ENCODE data around the gene FUOM.

FUOM gene

DNA sequence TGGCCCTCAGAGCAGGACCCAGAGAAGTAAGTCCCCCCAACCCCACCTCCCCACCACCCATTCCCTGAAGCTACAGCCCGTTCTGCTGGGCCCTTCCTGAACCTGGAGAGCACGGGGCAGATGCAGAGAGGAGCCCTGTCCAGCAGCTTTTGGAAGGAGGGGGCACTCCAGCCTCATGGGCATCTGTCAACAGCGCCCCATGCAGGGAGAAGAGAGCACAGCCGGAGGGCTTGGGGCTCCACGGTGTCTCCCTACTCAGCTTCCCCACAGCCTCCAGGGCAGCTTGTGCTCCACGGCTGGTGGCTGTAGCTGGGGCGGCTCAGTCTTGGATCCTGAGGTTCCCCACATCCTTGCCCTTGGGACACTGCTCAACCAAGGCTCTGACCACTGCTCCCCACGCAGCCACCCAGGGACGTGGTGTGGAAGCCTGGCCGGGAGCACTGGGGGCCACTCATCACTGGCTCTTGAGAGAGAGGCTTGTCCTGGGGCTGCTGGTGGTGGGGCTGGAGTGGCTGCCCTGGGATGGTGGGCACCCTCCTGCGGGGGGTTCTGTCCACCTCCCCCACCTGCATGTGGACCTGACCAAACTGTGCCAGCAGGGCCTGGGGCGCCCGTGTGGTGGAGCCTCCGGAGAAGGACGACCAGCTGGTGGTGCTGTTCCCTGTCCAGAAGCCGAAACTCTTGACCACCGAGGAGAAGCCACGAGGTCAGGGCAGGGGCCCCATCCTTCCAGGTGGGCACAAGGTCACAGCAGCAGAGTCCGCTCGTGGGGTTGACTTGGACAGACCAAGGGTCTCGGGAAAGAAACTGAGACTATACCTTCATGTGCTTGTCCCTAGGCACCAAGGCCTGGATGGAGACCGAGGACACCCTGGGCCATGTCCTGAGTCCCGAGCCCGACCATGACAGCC lies 6.2 kb downstream of the FUOM start:
- DNase-seq (ENCODE audit: low read depth in 2 of 2), result no peak

DNA sequence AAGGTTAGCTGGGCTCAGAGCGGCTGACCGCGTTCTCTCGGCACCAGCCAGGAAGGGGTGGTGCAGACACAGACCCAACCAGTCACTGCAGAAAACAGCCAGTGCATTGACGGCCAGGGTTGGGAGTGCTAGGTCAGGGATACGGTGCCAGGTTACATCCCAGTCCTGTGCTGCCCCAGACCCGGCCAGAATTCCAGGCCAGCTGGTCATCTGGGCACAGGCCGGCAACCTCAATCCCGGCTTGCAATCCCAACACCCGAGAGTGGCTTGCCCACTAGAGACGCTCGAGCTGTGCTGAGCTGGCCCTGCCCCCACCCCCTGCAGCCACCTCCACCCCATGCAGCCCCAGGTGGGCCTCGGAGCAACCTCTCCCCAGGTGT lies 6.9 kb downstream of the FUOM start:
- DNase-seq (ENCODE audit: low read depth in 2 of 2), result no peak

DNA sequence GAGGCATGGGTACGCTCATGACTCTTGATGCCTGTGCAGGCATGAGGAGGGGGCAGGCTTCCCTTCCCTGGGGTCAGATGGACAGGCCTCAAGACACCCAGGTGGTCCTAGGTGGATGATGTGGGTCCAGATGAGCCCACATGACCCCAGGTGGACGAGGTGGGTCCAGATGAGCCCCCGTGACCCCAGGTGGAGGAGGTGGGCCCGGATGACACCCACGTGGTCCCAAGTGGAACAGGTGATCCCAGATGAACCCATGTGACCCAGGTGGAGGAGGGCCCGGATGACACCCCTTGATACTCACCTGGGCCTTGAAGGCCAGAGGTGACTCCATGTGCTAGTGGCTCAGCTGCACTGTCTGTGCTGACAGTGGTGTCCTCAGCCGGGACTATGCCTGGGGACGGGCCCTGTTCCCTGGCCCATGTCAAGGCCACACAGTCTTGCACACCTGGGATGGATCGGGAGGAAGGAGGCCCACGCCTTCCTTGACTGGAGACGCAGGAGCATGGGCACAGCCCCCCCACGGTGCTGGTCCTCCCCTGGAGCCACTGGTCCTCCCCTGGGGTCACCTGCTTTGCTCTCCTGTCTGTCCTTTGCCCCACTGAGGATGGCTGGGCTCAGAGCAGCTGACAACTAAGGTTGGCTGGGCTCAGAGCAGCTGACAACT lies 7.4 kb downstream of the FUOM start:
- no peak for DNase-seq (ENCODE audit: low read depth in 2 of 2)

DNA sequence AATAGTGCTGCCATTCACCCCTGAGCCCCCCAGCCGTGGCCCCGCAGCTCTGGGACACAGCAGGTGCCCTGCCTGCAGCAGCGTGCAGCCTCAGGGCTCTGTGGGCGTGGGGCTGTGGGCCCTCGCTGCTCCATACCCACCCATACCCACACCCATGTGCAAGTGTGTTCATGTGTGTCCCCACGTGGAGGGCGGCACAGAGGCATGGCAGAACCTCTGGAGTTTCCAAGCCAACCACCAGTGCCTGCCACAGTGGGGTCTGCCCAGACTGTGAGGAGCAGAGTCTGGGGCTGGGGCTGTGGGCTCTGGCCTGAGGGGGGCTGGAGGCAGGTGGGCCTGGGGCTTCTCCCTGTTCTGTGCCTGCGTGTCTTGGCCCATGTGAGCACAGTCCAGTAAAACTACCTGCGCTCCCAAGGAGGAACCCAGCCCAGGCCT lies 8.2 kb downstream of the FUOM start:
- DNase-seq (ENCODE audit: low read depth in 2 of 2), result no peak

DNA sequence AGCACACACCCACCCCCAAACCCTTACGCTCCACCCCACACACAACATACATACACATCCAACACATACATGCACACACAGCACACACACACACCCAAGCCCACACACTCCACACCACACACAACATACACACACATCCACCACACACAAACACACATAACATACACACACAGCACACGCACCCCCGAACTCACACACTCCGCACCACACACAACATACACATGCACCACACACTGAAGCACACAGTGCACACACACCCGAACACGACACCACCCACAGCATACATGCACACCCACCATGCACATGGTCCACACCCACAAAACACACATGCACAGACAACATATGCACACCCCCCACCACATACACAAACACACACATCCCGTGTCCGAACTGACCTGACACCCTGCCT lies 8.7 kb downstream of the FUOM start:
- DNase-seq (ENCODE audit: low read depth in 2 of 2), result no peak

DNA sequence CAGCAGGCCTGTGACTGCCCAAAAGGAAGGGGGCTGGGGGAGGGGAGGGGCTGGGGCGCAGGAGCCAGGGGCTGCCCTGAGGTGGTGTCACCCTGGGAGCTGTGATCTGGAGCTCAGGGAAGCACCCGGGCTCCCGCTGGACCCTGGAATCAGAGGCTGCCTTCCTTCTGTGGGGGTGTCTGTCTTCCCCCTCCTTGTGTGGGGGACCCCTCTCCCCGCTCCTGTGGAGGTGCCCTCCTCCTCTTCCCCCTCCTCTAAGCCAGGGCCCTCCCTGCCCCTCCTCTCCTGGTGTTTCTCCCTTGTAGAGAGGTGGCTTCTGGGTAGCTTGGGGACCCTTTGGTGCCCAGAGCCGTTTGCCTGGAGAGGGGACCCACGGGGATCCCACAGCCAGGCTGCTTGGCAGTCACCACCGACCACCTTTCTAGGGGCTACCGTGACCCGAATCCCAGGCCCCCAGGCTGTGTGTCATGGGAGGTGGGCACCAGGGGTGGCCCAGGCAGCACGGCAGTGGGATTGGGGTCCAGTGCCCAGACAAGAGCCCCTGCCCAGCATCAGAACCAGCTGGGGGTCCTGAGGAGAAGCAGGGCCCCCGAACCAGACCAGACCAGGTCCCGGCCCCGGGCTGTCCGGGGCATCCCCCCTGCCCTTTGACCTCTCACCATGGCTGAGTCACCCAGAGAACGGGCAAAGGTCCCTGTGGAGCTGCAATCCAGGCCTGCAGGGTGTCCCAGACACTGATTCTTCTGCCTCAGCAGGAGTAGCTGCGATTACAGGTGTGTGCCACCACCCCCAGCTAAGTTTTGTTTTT lies 9.9 kb downstream of the FUOM start:
- no peak for DNase-seq (ENCODE audit: low read depth in 2 of 2)

DNA sequence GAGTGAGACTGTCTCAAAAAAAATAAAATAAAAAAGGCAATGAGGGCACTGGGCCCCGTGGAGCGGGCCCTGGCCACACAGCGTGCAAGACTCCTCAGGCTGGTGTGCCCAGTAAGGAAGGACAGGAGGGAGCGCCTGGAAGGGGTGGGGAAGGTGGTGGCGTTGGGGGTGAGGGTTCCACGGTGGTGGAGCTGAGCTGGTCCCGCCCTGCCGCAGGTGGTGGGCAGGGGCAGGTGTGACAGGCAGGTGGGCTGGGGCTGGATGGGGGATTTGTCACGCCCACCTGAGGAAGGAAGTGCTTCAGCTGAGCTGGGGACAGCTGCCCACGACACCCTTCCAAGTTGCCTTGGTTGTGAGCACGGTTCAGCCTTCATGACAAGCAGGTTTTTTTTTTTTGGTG lies 11.4 kb downstream of the FUOM start:
- no peak for DNase-seq (ENCODE audit: low read depth in 2 of 2)

DNA sequence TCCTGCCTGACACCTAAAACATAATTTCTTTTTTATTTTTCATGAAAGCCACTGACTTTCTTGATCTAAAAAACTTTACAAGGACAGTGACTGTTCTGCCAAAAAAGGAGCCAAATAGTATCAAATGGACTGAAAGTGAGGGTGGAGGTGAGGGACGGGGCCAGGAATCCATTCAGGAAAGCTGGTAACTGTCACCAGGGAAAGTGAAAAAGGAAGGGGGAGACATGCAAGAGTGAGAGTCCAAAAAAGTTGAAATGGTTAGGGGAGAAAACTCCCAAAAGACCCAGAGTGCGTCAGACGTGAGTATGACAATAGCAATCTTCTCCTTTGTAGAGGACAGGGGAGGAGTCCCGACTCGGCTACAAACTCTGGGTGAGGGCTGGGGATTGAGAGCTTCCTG lies 13.6 kb downstream of the FUOM start:
- DNase-seq (ENCODE audit: low read depth in 2 of 2), result no peak

DNA sequence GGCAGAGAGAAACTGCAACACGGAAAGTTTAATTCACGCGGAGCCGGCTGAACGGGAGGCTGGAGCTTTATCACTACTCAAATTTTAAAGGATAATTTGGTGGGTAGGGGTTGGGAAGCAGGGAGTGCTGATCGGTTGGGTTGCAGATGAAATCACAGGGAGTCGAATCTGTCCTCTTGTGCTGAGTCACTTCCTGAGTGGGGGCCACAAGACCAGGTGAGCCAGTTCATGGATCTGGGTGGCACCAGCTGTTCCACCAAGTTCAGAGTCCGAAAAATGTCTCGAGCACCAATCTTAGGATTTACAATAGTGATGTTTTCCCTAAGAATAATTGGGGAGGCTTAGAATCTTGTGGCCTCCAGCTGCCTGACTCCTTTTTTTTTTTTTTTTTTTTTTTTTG lies 14.3 kb downstream of the FUOM start:
- no peak for DNase-seq (ENCODE audit: low read depth in 2 of 2)

DNA sequence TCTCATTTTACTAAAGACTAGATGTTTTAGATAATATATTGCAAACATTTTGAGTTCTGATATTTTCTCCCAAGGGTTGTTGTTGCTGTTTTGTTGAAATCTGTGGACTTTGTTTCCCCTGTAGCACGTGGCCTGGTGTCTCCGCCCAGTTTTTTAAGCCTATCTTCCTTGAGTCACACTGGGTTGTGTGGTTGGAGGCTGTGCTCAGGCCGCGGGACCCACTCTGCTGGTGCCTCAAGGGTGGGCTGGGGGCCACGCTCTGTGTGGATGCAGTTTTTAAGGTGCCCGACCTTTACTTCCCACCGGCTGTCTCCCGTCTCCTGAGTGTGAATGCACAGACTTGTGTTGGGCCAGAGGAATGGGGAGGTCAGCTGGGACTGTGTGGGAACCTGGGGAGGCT lies 14.9 kb downstream of the FUOM start:
- DNase-seq (ENCODE audit: low read depth in 2 of 2), result no peak

DNA sequence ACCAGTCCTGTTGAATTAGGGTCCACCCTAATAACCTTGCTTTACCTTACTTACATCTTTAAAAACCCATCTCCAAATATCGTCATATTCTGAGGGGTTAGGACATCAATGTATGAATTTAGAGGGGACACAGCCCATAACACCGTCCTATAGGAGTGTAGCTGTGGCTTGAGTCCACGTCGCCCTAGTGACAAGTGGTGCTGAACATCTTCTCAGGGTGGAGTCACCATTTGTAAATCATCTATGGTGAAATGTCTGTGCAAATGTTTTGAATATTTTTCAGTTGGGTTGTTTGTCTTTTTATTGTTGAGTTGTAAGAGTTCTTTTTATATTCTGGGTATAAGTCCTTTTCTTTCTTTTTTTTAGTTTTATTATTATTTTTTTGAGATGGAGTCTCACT lies 15.8 kb downstream of the FUOM start:
- no peak for DNase-seq (ENCODE audit: low read depth in 2 of 2)

DNA sequence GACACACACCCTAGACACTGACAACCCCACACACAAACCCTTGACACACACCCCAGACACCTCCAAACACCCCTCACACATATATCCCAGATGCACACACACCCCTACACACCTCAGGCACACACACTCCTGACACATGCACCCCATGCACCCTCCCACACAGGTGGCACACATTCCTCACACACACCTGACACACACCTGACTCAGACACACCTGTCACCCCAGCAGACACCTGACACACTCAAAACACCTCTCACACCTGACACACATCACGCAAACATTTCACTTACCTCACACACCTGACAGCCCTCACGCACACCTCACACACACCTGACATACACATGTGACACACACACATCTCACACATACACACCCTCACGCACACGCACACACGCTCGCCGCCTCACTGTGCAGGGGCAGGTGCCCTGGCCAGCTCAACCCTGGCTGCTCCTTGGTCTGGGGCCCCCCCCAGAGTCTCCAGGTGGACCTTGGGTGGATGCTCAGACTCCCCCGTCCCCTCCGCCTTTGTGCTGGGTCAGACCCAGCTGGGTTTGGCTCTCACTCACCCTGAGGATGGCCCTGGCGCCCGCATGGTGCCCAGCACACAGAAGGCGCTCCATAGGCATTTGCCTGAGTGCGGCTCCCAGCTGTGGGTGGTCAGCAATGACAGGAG lies 18.0 kb downstream of the FUOM start:
- DNase-seq (ENCODE audit: low read depth in 2 of 2), result no peak

DNA sequence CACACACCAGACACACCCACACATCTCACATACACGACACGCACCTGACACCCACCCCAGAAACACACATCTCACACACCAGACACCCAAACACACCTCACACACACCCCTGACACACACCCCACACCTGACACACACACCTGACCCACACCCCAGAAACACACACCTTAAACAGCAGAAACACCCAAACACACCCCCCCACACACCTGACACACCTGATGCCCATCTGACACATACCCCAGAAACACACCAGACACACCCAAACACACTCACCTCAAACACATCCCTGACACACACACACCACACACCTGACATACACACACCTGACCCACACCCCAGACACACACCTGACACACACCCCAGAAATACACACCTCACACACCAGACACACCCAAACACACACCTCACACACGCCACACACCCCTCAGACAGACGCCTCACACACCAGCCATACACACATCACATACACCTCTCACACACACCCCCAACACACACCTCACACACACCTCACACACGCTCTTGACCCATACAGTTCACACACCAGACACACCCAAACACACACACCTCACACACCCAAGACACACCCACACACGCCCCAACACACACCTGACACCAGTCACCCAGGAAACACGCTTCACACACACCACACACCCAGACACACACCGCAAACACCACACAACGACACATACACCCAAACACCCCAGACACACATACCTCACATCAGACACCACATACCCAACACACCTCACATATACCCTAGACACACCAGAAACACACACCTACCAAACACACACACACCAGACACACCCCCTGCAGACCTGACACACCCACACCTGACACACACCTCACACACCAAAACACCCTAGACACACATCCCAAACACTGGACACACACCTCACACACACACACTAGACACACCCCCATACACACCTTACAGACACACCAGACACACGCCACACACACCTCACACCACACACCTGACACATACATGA lies 19.4 kb downstream of the FUOM start:
- no peak for DNase-seq (ENCODE audit: low read depth in 2 of 2)

DNA sequence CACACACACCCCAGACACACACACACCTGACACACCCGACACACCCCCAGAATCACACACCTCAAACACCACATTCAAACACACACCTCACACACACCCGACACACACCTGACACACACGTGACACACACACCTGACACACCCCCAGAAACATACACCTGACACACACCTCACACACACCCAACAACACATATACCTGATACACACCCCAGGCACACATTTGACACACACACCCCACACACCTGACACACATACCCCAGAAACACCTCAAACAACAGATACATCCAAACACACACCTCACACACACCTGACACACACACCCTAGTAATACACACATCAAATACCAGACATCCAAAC lies 20.5 kb downstream of the FUOM start:
- no peak for DNase-seq (ENCODE audit: low read depth in 2 of 2)

DNA sequence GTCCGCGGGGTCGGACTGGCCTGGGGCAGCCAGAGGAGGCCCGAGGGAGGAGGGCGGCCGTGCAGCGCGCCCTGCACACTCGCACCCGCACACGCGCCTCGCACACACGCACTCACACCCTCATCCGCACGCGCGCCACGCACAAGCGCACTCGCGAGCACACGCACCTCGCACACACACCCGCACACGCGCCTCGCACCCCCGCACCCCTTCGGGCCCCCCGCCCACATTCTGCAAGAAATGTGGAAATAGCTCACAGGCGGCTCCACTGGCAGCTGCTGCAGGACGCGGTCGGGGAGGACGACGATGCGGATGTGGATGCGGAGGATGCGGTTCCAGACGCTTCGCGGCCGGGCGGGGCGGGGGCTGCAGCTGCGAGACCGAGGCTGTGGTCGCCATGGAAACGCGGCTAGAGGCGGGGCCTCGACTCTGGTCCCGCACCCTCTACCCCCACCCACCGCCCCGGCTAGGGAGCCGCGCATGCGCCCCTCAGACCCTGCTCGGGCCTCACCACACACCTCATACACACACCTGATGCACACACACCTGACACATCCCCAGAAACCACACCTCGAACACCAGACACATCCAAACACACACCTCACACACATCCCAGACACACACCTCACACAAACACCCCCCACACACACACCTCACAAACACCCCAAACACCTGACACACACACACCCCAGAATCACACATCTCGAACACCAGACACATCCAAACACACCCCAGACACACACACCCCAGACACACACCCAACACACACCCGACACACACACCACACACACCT lies 21.0 kb downstream of the FUOM start, which contains the start of gene CALY:
CALY (minus strand) TSS at position 320 of the 793 bp plus-strand sequence. CDS start 7,907 bp downstream, outside the sequence.
- DNase-seq (ENCODE audit: low read depth in 2 of 2), result peak in 1 of 2 donors; percentile 39

DNA sequence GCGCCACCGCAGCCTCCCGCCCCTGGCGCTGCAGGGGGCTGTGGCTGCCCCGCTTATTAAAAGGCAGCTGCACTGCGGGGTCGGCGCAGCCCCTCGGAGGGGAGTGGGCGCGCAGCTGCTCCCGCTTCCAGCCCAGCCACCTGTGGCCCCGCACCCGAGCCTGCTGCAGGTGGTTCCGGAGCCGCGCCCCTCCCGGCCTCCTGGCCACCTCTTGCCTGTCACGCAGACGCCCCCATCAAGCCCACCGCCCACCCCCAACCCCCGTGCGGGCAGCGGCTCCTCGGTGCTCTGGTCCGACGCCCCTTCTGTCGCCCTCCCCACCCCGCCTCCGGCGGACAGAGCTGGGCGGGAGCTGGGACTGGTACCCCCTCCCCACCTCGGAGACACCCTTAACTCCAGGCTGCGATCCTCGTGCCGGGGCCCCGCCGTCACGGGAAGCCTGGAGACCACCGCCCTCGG lies 21.7 kb downstream of the FUOM start:
- no peak for DNase-seq (ENCODE audit: low read depth in 2 of 2)

DNA sequence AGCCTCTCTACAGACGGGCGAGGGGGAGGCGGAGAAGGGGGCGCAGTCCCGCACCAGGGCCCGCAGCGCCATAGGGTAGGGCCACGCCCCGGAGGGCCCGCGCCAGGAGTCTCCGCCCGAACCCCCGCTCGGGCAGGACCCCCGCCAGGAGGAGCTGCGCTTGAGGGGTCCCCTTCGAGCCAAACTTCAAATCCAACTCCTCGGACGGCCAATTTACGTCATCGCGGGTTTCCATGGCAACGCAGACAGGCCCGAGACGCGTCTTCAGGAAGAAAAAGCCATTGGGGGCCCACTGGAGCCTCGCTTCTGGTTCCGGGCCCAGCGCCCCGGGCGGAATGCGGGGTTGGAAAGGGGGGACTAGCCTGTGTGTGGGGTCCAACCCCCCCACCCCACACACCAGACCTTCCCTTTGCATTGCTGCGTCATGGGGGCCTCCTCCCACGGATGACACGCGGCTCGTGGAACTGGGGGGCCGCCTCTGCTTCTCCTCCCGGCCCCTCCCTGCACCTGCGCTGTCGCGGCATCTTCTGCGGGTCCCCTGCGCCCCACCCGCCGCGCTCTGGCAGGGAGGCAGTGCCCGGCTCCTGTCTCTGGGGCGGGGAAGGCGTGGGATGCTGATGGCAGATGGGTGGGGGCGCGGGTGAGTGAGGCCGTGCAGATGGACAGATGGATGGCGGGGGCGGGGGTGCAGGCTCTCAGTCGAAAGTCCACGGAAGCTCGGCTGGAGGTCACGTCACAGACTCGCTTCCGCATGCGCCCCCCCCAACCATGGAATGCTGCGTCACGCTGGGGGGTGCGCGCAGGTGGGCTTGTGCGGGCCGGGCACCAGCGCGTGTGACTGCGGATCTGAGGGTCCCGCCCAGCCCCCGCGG lies 22.3 kb downstream of the FUOM start:
- DNase-seq (ENCODE audit: low read depth in 2 of 2), result peak; percentile 52 to 57

DNA sequence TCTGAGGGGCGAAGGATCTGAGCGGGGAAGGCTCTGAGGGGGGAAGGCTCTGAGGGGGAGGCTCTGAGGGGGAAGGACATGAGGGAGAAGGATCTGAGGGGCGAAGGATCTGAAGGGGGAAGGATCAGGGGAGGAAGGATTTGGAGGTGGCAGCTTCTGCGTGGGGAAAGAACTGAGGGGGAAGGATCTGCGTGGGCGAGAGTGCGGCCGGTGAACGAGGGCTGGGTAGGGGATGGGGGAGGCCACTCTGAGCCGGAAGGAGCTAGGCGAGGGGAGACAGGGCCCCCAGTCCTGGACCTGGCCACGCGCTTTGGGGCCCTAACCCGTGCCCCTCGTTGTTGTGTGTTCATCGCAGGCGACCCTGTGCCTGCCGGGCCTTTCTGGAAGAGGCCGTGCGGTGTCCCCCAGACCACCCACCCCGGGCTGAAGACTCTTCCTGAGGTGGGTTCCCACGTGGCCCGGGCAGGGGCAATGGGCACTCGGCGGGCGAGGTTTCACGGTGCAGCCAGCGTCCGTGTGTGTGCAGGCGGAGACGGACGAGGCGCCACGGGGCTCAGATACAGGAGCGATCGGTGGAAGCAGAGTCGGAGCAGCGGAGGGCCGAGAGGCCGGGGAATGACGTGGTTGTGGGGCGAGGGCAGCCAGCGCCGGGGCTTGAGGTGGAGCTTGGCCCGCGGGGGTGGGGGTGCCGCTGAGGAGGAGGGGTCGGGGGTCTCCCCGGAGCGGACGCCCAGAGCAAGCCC lies 23.1 kb downstream of the FUOM start:
- no peak for DNase-seq (ENCODE audit: low read depth in 2 of 2)

Measured in stimulated activated CD8-positive, alpha-beta memory T cell treated with anti-CD3 and anti-CD28 coated beads, Interleukin-15, amount 100 ng/mL, for 48 hours (primary cell).